SK-N-SH (cell line): ENCODE data around the gene LRP5.

Experiments used
- EP300 ChIP-seq, 2 experiments: IDR thresholded peaks; 2 replicates each; pipeline versions ENCODE4 v1.4.0 to v1.6.1; 2012; ENCODE audit warnings: borderline replicate concordance in 1 of 2, low read depth in 1 of 2, low read length in 1 of 2
- EZH2phosphoT487 ChIP-seq: fragments of 200-600 bp; sonication (generic); IDR thresholded peaks from 2 replicates; pipeline ENCODE4 v1.6.1; 2017; ENCODE audit warnings: low read depth, mixed run types, mild to moderate bottlenecking, antibody characterized with exemption, moderate library complexity, borderline replicate concordance
- FOXJ3 ChIP-seq: sonication (generic); formaldehyde crosslinking; IDR thresholded peaks from 2 replicates; pipeline ENCODE4 v1.5.1; 2020; ENCODE audit warnings: mild to moderate bottlenecking, missing genetic modification reagents
- FOXM1 ChIP-seq: IDR thresholded peaks from 2 replicates; pipeline ENCODE4 v1.4.0; 2012; ENCODE audit warnings: low read depth, mild to moderate bottlenecking
- GABPA ChIP-seq: IDR thresholded peaks from 2 replicates; pipeline ENCODE4 v1.4.0; 2012; ENCODE audit warnings: low read depth, mild to moderate bottlenecking
- POLR2AphosphoS5 ChIP-seq: IDR thresholded peaks from 2 replicates; pipeline ENCODE4 v1.6.1; 2012; ENCODE audit warnings: low read depth, low read length
- RCOR1 ChIP-seq: fragments of 150-350 bp; IDR thresholded peaks from 2 replicates; pipeline ENCODE4 v1.6.1; 2017; ENCODE audit warnings: antibody characterized with exemption, low read length
- TAF1 ChIP-seq: IDR thresholded peaks from 2 replicates; pipeline ENCODE4 v1.6.1; 2012; ENCODE audit warnings: low read depth, mild to moderate bottlenecking, low read length, moderate library complexity, borderline replicate concordance
- TEAD4 ChIP-seq: IDR thresholded peaks from 2 replicates; pipeline ENCODE4 v1.4.0; 2012; ENCODE audit warnings: mild to moderate bottlenecking, borderline replicate concordance; ENCODE audit not compliant: insufficient read depth
- YY1 ChIP-seq: IDR thresholded peaks from 2 replicates; pipeline ENCODE4 v1.4.0; 2012; ENCODE audit warnings: low read depth, mild to moderate bottlenecking
- TF ChIP-seq, protein P1 (sequence below): fragments of 200-600 bp; sonication (generic); IDR thresholded peaks from 2 replicates; pipeline ENCODE4 v1.6.1; 2017; ENCODE audit warnings: antibody characterized with exemption, mild to moderate bottlenecking, moderate library complexity
- TF ChIP-seq, protein P2 (sequence below): fragments of 150-350 bp; IDR thresholded peaks from 2 replicates; pipeline ENCODE4 v1.6.1; 2016; ENCODE audit warnings: mild to moderate bottlenecking, low read depth, low read length
- TF ChIP-seq, protein P3 (sequence below): IDR thresholded peaks from 2 replicates; pipeline ENCODE4 v1.6.1; 2012; ENCODE audit warnings: mild to moderate bottlenecking, low read depth, low read length, moderate library complexity
- TF ChIP-seq, protein P4 (sequence below): fragments of 150-350 bp; IDR thresholded peaks from 2 replicates; pipeline ENCODE4 v1.6.1; 2017; ENCODE audit warnings: antibody characterized with exemption, low read length, low read depth, borderline replicate concordance

DNA sequence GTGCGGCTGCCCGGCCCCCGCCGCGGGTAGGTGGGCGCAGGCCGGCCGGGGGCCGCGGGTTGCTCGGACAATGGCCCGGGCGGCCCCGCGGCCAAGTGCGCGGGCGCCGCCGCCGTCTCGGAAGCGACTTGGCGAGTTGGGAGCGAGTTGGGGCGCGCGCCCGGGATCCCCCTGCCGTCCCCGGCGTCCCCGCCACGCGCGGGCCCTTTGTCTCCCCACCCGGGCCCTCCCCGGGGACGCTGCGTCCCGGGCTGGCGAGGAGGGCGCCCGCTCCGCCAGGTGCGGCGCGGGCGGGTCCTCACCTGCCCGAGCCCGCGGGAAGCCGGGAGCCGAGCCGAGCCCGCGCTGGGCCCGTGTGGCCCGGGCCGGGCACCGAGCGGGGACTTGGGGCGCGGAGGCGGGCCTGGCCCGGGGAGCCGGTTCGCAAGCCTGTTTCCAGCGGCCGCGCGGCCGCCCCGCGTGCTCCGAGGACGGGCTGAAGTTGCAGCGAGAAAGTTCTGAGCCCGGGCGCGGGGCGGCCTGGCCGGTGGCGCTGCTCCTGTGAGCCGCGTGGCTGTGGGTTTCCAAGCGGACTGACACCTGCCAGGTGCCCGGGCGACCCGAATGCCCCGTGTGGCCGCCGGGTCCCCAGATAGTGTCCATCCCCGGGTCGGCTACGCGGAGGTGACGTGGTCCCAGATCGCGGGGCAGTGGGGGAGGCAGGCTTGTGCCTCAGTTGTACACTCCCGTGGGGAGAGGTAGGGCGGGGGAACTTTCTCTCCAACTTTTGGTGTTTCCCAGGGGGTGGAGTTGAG lies 586 bp downstream of the LRP5 start:
- TF ChIP-seq, protein P1, sequence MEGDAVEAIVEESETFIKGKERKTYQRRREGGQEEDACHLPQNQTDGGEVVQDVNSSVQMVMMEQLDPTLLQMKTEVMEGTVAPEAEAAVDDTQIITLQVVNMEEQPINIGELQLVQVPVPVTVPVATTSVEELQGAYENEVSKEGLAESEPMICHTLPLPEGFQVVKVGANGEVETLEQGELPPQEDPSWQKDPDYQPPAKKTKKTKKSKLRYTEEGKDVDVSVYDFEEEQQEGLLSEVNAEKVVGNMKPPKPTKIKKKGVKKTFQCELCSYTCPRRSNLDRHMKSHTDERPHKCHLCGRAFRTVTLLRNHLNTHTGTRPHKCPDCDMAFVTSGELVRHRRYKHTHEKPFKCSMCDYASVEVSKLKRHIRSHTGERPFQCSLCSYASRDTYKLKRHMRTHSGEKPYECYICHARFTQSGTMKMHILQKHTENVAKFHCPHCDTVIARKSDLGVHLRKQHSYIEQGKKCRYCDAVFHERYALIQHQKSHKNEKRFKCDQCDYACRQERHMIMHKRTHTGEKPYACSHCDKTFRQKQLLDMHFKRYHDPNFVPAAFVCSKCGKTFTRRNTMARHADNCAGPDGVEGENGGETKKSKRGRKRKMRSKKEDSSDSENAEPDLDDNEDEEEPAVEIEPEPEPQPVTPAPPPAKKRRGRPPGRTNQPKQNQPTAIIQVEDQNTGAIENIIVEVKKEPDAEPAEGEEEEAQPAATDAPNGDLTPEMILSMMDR, result no peak
- TF ChIP-seq FOXJ3 (CRISPR knock-in tag) (no peak), GABPA (no peak), FOXM1 (no peak), TAF1 (no peak), EP300 (IDR thresholded peaks at IDR 0.05; ENCODE audit: borderline replicate concordance in 1 of 2, low read depth in 1 of 2, low read length in 1 of 2) (no peak), TEAD4 (no peak), POLR2AphosphoS5 (no peak), RCOR1 (no peak), EZH2phosphoT487 (no peak), YY1 (no peak)
- TF ChIP-seq, protein P2, sequence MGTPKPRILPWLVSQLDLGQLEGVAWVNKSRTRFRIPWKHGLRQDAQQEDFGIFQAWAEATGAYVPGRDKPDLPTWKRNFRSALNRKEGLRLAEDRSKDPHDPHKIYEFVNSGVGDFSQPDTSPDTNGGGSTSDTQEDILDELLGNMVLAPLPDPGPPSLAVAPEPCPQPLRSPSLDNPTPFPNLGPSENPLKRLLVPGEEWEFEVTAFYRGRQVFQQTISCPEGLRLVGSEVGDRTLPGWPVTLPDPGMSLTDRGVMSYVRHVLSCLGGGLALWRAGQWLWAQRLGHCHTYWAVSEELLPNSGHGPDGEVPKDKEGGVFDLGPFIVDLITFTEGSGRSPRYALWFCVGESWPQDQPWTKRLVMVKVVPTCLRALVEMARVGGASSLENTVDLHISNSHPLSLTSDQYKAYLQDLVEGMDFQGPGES, result no peak
- TF ChIP-seq, protein P3, sequence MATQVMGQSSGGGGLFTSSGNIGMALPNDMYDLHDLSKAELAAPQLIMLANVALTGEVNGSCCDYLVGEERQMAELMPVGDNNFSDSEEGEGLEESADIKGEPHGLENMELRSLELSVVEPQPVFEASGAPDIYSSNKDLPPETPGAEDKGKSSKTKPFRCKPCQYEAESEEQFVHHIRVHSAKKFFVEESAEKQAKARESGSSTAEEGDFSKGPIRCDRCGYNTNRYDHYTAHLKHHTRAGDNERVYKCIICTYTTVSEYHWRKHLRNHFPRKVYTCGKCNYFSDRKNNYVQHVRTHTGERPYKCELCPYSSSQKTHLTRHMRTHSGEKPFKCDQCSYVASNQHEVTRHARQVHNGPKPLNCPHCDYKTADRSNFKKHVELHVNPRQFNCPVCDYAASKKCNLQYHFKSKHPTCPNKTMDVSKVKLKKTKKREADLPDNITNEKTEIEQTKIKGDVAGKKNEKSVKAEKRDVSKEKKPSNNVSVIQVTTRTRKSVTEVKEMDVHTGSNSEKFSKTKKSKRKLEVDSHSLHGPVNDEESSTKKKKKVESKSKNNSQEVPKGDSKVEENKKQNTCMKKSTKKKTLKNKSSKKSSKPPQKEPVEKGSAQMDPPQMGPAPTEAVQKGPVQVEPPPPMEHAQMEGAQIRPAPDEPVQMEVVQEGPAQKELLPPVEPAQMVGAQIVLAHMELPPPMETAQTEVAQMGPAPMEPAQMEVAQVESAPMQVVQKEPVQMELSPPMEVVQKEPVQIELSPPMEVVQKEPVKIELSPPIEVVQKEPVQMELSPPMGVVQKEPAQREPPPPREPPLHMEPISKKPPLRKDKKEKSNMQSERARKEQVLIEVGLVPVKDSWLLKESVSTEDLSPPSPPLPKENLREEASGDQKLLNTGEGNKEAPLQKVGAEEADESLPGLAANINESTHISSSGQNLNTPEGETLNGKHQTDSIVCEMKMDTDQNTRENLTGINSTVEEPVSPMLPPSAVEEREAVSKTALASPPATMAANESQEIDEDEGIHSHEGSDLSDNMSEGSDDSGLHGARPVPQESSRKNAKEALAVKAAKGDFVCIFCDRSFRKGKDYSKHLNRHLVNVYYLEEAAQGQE, result no peak
- TF ChIP-seq, protein P4, sequence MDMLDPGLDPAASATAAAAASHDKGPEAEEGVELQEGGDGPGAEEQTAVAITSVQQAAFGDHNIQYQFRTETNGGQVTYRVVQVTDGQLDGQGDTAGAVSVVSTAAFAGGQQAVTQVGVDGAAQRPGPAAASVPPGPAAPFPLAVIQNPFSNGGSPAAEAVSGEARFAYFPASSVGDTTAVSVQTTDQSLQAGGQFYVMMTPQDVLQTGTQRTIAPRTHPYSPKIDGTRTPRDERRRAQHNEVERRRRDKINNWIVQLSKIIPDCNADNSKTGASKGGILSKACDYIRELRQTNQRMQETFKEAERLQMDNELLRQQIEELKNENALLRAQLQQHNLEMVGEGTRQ, result no peak
